HCT116 (cell line): ENCODE results near the gene THAP2. TPM values are rescaled to one million over a fixed set of nuclear protein-coding genes. Genes with fewer than 3 reads are reported as not detected.

ENCODE experiments used
- ATAC-seq: fragments of 200-7000 bp; cut with Tn5 transposase; 2 replicates; pipeline ENCODE4 v1.9.1; 2020; ENCODE audit warnings: mild to moderate bottlenecking, moderate library complexity
- BruUV-seq: library from RNA; stranded (reverse); fragments of 400-500 nt; replicated peaks from 2 replicates; lab custom pipeline; 2021; lab: Mats Ljungman, UMichigan
- CTCF ChIA-PET: fragments of 300-600 bp; sonication (Branson Sonifier 250); formaldehyde crosslinking; loops from one replicate; lab custom pipeline; 2021; ENCODE audit warnings: antibody characterized with exemption; lab: Charles Lee
- POLR2A ChIA-PET: fragments of 300-600, 350-600 bp; sonication (Branson Sonifier 250); formaldehyde crosslinking; loops from one replicate; lab custom pipeline; 2021; ENCODE audit warnings: antibody characterized with exemption; lab: Charles Lee
- RAD21 ChIA-PET, 2 experiments: fragments of 300-600 bp; sonication (Branson Sonifier 250); formaldehyde crosslinking; loops; one replicate each; lab custom pipeline; 2023; ENCODE audit warnings: low total read pairs in 2 of 2; ENCODE audit not compliant: uncharacterized antibody in 2 of 2, unreplicated experiment in 2 of 2, low non-redundant PET in 1 of 2; lab: Charles Lee
- DNase-seq: peaks from one replicate; pipeline ENCODE4 v3.0.0-alpha.2; 2010; ENCODE audit warnings: low read depth, low spot score
- H2AFZ ChIP-seq: fragments of 200-600 bp; shearing (Covaris generic), sonication (generic); 2 replicates; pipeline ENCODE4 v1.6.1; 2017; ENCODE audit warnings: low read depth, mixed run types, mixed read lengths, antibody characterized with exemption, low read length; ENCODE audit not compliant: poor library complexity, severe bottlenecking
- H3K27ac ChIP-seq: 2 replicates; pipeline ENCODE4 v1.5.1; 2012; ENCODE audit warnings: low read depth, low read length
- H3K27me3 ChIP-seq: fragments of 200-600 bp; sonication (generic); 2 replicates; pipeline ENCODE4 v1.6.1; 2016; ENCODE audit warnings: mixed run types, low read length, mixed read lengths; ENCODE audit not compliant: insufficient read depth
- H3K36me3 ChIP-seq, 2 experiments: fragments of 200-500 bp in 1 of 2; fragments of 200-600 bp in 1 of 2; sonication (Bioruptor generic) in 1 of 2; sonication (generic) in 1 of 2; 2 replicates each; pipeline versions ENCODE4 v1.5.1 to v1.6.1; 2014 to 2016; ENCODE audit warnings: low read length in 2 of 2, inconsistent platforms in 1 of 2, mixed read lengths in 1 of 2, mixed run types in 1 of 2; ENCODE audit not compliant: insufficient read depth in 2 of 2, control insufficient read depth in 1 of 2
- H3K4me1 ChIP-seq, 2 experiments: fragments of 200-600 bp in 1 of 2; sonication (generic) in 1 of 2; 2 replicates each; pipeline versions ENCODE4 v1.5.1 to v1.6.1; 2012 to 2017; ENCODE audit warnings: low read length in 2 of 2, inconsistent platforms in 1 of 2, mild to moderate bottlenecking in 1 of 2, mixed read lengths in 1 of 2, mixed run types in 1 of 2, moderate library complexity in 1 of 2; ENCODE audit not compliant: insufficient read depth in 2 of 2, control insufficient read depth in 1 of 2
- H3K4me2 ChIP-seq: fragments of 200-600 bp; sonication (generic); 2 replicates; pipeline ENCODE4 v1.6.1; 2017; ENCODE audit warnings: mixed run types, low read length, mixed read lengths
- H3K4me3 ChIP-seq, 2 experiments: fragments of 200-600 bp in 1 of 2; sonication (generic) in 1 of 2; replicated peaks in 1 of 2; 2 replicates each; pipeline ENCODE4 v1.5.1; 2011 to 2016; ENCODE audit warnings: low read length in 2 of 2, control low read depth in 1 of 2, low read depth in 1 of 2, mild to moderate bottlenecking in 1 of 2, mixed read lengths in 1 of 2, mixed run types in 1 of 2
- H3K79me2 ChIP-seq: fragments of 200-600 bp; sonication (generic); 2 replicates; pipeline ENCODE4 v1.6.1; 2017; ENCODE audit warnings: mild to moderate bottlenecking, mixed run types, low read length, moderate library complexity, mixed read lengths; ENCODE audit not compliant: insufficient read depth
- H3K9ac ChIP-seq: fragments of 200-600 bp; sonication (generic); 2 replicates; pipeline ENCODE4 v1.6.1; 2016; ENCODE audit warnings: low read length, mixed read lengths
- H3K9me2 ChIP-seq: fragments of 200-600 bp; sonication (generic), shearing (Covaris generic); 2 replicates; pipeline ENCODE4 v1.6.1; 2017; ENCODE audit warnings: mixed run types, mild to moderate bottlenecking, moderate library complexity; ENCODE audit not compliant: insufficient read depth
- H3K9me3 ChIP-seq, 2 experiments: fragments of 200-500 bp in 1 of 2; fragments of 200-600 bp in 1 of 2; sonication (Bioruptor generic) in 1 of 2; sonication (generic) in 1 of 2; 2 replicates each; pipeline ENCODE4 v1.6.1; 2014 to 2017; ENCODE audit warnings: low read length in 2 of 2, mixed read lengths in 2 of 2, inconsistent platforms in 1 of 2, low read depth in 1 of 2, mild to moderate bottlenecking in 1 of 2, mixed run types in 1 of 2, moderate library complexity in 1 of 2; ENCODE audit not compliant: control insufficient read depth in 1 of 2, insufficient read depth in 1 of 2
- H4K20me1 ChIP-seq: fragments of 200-600 bp; sonication (generic), shearing (Covaris generic); 2 replicates; pipeline ENCODE4 v1.6.1; 2017; ENCODE audit warnings: mixed run types, mild to moderate bottlenecking, moderate library complexity; ENCODE audit not compliant: insufficient read depth
- CBX3 ChIP-seq: IDR thresholded peaks from 2 replicates; pipeline ENCODE4 v1.6.1; 2012; ENCODE audit warnings: low read depth
- CEBPB ChIP-seq: IDR thresholded peaks from 2 replicates; pipeline ENCODE4 v1.6.1; 2012; ENCODE audit warnings: low read depth
- EGR1 ChIP-seq: IDR thresholded peaks from 2 replicates; pipeline ENCODE4 v1.6.1; 2012; ENCODE audit warnings: low read depth
- EZH2 ChIP-seq: fragments of 200-600 bp; sonication (generic); IDR thresholded peaks from 2 replicates; pipeline ENCODE4 v1.6.1; 2017; ENCODE audit warnings: antibody characterized with exemption, mixed run types
- FOSL1 ChIP-seq: IDR thresholded peaks from 2 replicates; pipeline ENCODE4 v1.6.1; 2012; ENCODE audit warnings: low read depth
- JUND ChIP-seq: IDR thresholded peaks from 2 replicates; pipeline ENCODE4 v1.6.1; 2012
- POLR2AphosphoS5 ChIP-seq: IDR thresholded peaks from 2 replicates; pipeline ENCODE4 v1.6.1; 2011; ENCODE audit warnings: mild to moderate bottlenecking, low read depth, low read length, moderate library complexity
- RAD21 ChIP-seq: IDR thresholded peaks from 2 replicates; pipeline ENCODE4 v1.6.1; 2012; ENCODE audit warnings: low read depth, mild to moderate bottlenecking
- SIN3A ChIP-seq: IDR thresholded peaks from 2 replicates; pipeline ENCODE4 v1.6.1; 2012; ENCODE audit warnings: low read depth
- SP1 ChIP-seq: IDR thresholded peaks from 2 replicates; pipeline ENCODE4 v1.6.1; 2012; ENCODE audit warnings: low read depth
- SRF ChIP-seq: IDR thresholded peaks from 2 replicates; pipeline ENCODE4 v1.6.1; 2012; ENCODE audit warnings: low read depth
- TCF7L2 ChIP-seq: IDR thresholded peaks from 2 replicates; pipeline ENCODE4 v1.7.0; 2011; ENCODE audit warnings: borderline replicate concordance, inconsistent platforms; ENCODE audit not compliant: insufficient read depth, insufficient read length; ENCODE audit errors: extremely low read depth
- YY1 ChIP-seq: IDR thresholded peaks from 2 replicates; pipeline ENCODE4 v1.6.1; 2011; ENCODE audit warnings: low read length, low read depth, moderate library complexity, mild to moderate bottlenecking; ENCODE audit not compliant: insufficient replicate concordance; ENCODE audit errors: extremely low read depth
- ZFX ChIP-seq: fragments of 450-650 bp; IDR thresholded peaks from 2 replicates; pipeline ENCODE4 v1.6.1; 2017
- intact Hi-C: fragments of 100-400 bp; cut with micrococcal nuclease; formaldehyde crosslinking; loops from 2 replicates; pipeline ENCODE4 v1.10.0; 2022
- total RNA-seq: library from RNA; stranded (reverse); gene quantifications from one replicate; pipeline ENCODE4 v1.2.1, GENCODE V29; 2021; ENCODE audit not compliant: unreplicated experiment
- TF ChIP-seq, protein P1 (sequence below): IDR thresholded peaks from 2 replicates; pipeline ENCODE4 v1.6.1; 2012
- TF ChIP-seq, protein P2 (sequence below), 3 experiments: fragments of 200-600 bp in 1 of 3; sonication (generic) in 1 of 3; IDR thresholded peaks in 2 of 3; conservative IDR thresholded peaks in 1 of 3; 2 replicates each; pipeline ENCODE4 v1.5.1; 2012 to 2017; ENCODE audit warnings: low read depth in 2 of 3, low read length in 2 of 3, antibody characterized with exemption in 1 of 3, borderline replicate concordance in 1 of 3, control low read depth in 1 of 3, mild to moderate bottlenecking in 1 of 3, mixed read lengths in 1 of 3, mixed run types in 1 of 3, moderate library complexity in 1 of 3; ENCODE audit not compliant: insufficient read depth in 1 of 3
- TF ChIP-seq, protein P3 (sequence below): IDR thresholded peaks from 2 replicates; pipeline ENCODE4 v1.6.1; 2012
- TF ChIP-seq, protein P4 (sequence below): IDR thresholded peaks from 2 replicates; pipeline ENCODE4 v1.6.1; 2012; ENCODE audit warnings: low read depth

THAP2 gene
- total RNA-seq, 1 experiment from 2014 or later: 3.7 TPM

DNA sequence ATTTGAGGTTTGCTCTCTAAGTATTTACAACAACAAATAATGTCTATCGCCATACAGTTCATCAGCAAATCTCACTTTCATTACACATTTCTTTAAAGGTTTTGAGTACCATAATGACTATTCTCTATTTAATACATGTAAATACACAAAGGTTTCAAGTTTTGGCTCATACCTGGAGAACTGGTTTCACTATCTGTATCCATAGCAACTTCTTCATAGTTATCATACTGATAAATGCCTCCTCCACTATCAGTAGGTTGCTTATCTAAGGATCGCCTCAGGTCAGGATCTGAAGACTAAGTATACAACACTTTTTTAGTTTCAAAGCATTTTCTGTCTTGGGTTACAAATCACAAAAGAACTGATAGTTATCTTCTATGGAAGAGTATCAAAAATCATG is 21.8 kb upstream of the THAP2 start:
- TF ChIP-seq, protein P1, sequence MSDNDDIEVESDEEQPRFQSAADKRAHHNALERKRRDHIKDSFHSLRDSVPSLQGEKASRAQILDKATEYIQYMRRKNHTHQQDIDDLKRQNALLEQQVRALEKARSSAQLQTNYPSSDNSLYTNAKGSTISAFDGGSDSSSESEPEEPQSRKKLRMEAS: no peak
- TF ChIP-seq EGR1 (no peak), ZFX (no peak), CBX3 (no peak), SRF (no peak), SIN3A (no peak), CEBPB (no peak), FOSL1 (no peak), EZH2 (no peak), RAD21 (no peak), POLR2AphosphoS5 (no peak), JUND (no peak), SP1 (no peak), YY1 (no peak), TCF7L2 (no peak)
- TF ChIP-seq, protein P2, sequence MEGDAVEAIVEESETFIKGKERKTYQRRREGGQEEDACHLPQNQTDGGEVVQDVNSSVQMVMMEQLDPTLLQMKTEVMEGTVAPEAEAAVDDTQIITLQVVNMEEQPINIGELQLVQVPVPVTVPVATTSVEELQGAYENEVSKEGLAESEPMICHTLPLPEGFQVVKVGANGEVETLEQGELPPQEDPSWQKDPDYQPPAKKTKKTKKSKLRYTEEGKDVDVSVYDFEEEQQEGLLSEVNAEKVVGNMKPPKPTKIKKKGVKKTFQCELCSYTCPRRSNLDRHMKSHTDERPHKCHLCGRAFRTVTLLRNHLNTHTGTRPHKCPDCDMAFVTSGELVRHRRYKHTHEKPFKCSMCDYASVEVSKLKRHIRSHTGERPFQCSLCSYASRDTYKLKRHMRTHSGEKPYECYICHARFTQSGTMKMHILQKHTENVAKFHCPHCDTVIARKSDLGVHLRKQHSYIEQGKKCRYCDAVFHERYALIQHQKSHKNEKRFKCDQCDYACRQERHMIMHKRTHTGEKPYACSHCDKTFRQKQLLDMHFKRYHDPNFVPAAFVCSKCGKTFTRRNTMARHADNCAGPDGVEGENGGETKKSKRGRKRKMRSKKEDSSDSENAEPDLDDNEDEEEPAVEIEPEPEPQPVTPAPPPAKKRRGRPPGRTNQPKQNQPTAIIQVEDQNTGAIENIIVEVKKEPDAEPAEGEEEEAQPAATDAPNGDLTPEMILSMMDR (IDR thresholded peaks at IDR 0.05 in 2 of 3, conservative IDR thresholded peaks at IDR 0.05 in 1 of 3; ENCODE audit: borderline replicate concordance in 1 of 3, insufficient read depth in 1 of 3, low read depth in 2 of 3, low read length in 2 of 3): no peak
- TF ChIP-seq, protein P3, sequence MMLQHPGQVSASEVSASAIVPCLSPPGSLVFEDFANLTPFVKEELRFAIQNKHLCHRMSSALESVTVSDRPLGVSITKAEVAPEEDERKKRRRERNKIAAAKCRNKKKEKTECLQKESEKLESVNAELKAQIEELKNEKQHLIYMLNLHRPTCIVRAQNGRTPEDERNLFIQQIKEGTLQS: no peak
- TF ChIP-seq, protein P4, sequence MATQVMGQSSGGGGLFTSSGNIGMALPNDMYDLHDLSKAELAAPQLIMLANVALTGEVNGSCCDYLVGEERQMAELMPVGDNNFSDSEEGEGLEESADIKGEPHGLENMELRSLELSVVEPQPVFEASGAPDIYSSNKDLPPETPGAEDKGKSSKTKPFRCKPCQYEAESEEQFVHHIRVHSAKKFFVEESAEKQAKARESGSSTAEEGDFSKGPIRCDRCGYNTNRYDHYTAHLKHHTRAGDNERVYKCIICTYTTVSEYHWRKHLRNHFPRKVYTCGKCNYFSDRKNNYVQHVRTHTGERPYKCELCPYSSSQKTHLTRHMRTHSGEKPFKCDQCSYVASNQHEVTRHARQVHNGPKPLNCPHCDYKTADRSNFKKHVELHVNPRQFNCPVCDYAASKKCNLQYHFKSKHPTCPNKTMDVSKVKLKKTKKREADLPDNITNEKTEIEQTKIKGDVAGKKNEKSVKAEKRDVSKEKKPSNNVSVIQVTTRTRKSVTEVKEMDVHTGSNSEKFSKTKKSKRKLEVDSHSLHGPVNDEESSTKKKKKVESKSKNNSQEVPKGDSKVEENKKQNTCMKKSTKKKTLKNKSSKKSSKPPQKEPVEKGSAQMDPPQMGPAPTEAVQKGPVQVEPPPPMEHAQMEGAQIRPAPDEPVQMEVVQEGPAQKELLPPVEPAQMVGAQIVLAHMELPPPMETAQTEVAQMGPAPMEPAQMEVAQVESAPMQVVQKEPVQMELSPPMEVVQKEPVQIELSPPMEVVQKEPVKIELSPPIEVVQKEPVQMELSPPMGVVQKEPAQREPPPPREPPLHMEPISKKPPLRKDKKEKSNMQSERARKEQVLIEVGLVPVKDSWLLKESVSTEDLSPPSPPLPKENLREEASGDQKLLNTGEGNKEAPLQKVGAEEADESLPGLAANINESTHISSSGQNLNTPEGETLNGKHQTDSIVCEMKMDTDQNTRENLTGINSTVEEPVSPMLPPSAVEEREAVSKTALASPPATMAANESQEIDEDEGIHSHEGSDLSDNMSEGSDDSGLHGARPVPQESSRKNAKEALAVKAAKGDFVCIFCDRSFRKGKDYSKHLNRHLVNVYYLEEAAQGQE: no peak
- no peak overlapping the region for H3K4me3 ChIP-seq
- H3K36me3 ChIP-seq: peaks cover 40 to 47% of the 10 kb centered on the region in 2 experiments
- no TSS peak for BruUV-seq
- CTCF ChIA-PET: no interaction called here
- no peak overlapping the region for H3K27ac ChIP-seq
- RAD21 ChIA-PET: no interaction called here
- H3K9me2 ChIP-seq: no peaks in the 10 kb centered on the region
- ATAC-seq (no peak), DNase-seq (no peak)
- H4K20me1 ChIP-seq: no peaks in the 10 kb centered on the region
- H3K4me1 ChIP-seq: peaks cover 0 to 4% of the 10 kb centered on the region in 2 experiments; a peak in 1 of 4 replicates
- H2AFZ ChIP-seq: no peak overlapping the region
- intact Hi-C loops: no loop called here
- H3K4me2 ChIP-seq: no peak overlapping the region
- no peaks in the 10 kb centered on the region for H3K9me3 ChIP-seq
- no peaks in the 10 kb centered on the region for H3K27me3 ChIP-seq
- POLR2A ChIA-PET: no interaction called here
- no peak overlapping the region for H3K9ac ChIP-seq
- H3K79me2 ChIP-seq: peaks cover 75% of the 10 kb centered on the region
